NCI-H2171 (cell line): Measurements from ENCODE around the gene SCN8A.

ENCODE experiments used
- DNase-seq: peaks from one replicate; lab custom pipeline; 2025; lab: John Stamatoyannopoulos, UW

The SCN8A gene

DNA sequence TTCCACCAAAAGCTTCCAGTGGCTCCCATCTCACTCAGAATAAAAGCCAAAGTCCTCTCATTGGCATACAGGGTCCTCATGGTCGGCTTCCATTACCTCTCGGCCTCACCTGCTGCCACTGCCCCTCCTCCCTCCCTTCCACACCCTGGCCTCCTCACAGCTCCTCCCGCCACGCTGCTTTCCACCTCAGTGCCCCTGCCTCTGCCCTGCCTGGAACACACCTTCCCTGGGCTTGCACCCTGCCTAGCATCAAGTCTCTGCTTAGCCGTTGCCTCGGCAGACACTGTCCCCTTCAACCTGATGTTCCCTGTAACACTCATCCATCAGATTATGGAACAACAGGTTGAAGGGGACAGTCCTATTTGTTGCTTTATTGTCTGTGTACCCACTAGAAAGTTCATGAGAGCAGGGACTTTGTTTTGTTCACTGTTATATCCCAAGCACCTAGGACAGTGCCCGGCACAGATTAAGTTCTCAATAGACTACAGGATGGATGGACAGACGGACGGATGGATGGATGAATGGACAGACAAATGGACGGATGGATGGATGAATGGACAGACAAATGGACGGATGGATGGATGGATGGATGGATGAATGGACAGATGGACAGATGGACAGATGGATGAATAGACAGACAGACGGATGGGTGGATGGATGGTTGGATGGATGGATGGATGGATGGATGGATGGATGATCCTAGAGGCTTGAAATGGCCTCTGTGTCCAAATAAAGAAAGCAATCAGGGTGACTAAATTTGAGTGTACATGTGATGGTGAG is 242.6 kb downstream of the SCN8A start:
- no peak for DNase-seq

DNA sequence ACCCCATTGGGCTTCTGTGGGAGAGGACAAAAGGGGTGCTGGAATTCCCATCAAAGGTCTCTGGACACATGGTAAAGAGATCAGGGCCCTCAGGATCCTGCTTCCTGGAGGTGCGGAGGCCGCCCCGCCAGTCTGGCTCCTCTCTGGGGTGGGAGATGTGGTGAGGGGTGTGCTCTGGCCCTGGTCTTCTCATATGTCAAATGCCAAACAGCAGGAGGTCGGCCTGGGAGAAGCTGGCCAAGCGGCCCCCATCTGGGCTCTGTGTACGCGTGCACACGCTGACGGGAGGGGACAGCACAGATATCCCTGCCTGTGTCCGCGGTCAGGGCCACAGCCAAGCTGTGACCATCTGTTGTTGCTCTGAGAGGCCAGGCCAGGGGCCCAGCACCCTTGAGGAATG is 243.4 kb downstream of the SCN8A start:
- no peak for DNase-seq

GRCh38 chr12:51836041-51836826 is 245.2 kb downstream of the SCN8A start:
- DNase-seq = no peak

DNA sequence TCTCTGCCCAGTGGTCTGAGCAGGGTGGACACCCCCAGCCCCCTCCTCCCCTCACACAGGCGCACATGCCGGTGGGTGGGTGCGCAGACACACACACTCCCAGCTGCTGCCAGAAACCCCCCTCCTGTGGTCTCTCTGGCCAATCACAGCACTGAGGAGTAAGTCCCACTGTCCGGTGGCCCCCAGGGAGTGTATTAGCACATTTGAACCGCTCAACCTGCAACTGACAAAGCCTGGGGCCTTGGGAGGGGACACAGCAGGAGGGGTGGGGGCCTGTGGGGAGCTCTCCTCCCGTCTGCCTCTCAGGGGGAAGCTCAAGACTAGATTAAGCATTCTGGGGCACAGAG is 245.8 kb downstream of the SCN8A start:
- DNase-seq = no peak

DNA sequence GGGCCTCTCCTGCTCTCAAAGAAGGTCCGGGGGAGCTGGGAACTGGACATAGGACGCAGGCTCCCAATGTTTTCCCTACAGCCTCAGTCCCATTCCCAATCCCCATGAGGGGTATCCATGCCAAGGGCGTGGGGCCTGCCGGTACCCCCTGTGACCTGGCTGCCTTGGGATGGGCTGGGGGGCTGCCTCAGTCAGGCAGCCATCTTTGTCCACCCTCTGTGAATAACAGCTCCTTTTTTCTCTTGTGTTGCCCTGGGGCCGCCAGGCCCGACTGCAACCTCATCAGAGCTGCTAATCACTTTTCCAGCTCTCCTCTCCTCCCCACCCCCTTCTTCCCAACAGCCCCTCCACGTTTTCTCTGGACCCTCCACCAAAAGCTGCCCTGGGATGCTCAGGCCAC is 246.3 kb downstream of the SCN8A start:
- no peak for DNase-seq

DNA sequence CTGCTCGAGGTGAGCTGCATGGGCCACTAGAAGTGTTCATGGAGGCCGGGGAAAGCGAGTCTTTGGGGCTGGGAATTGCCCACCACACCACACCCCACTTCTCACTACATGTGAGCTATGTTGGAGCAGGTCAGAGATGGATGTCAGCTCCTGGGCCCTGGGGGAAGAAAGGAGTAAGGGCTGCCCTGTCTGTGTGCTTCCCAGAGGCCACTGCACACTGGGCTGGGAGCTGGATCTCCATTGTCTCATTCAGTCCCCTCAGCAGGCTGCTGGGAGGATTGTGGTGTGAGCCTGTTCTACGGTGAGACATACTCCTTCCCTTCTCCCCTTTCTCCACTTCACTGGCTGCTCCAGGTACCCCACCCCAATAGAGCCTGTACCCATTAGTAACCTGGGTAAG is 247.0 kb downstream of the SCN8A start:
- DNase-seq = no peak

- DNase-seq = no peak
Observed at GRCh38 chr12:51838762-51839161, 247.7 kb downstream of the SCN8A start.

DNA sequence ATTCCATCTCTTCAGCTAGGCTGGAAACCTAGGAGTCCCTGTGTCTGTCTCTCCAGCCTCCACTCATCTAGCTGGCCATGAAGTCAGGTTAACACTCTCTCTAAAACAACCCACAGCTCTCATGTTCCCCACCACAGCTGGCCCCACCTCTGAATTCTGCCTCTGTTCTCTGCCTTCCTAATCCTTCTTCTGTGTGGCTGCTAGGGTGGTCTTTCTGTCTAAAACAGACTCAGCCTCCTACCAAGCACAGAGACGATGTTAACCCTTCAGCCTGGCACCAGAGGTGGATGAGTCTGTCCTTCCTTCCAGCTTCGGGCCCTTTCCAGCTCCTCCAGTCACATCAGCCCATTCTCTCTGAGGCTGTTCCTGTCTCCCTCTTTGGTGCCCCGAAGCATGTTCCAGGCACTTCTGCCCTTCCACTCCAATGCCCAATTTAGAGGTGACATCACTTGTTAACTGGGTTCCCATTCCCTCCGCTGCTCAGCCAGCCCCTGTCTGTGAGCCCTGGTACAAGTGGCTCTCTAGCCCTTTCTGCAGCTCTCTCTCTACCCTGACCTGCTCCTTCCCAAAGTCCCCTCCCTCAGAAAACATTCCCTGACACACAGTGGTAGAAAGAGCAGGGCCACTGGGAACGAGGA is 248.4 kb downstream of the SCN8A start:
- no peak for DNase-seq

DNA sequence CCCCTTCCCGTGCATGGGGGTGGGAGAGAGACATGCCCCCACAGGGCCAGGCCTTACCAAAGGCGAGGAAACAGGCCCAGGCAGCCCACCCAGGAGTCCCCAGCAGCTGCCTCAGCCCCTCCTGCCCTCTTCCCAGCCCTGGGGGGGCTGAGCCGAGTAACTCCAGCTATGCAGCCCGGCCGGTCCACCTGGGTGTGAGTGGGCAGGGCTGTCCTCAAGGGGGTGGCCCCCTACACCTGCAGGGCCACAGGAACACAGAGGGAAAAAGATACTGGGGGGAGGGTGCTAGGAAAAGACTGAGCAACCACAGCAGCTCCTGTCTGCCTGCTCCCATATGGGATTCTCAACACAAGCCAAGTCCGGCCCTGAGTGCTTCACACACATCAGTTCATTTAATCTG is 249.9 kb downstream of the SCN8A start:
- DNase-seq = no peak

- DNase-seq = no peak
Observed at GRCh38 chr12:51841727-51842126, 250.7 kb downstream of the SCN8A start.

DNA sequence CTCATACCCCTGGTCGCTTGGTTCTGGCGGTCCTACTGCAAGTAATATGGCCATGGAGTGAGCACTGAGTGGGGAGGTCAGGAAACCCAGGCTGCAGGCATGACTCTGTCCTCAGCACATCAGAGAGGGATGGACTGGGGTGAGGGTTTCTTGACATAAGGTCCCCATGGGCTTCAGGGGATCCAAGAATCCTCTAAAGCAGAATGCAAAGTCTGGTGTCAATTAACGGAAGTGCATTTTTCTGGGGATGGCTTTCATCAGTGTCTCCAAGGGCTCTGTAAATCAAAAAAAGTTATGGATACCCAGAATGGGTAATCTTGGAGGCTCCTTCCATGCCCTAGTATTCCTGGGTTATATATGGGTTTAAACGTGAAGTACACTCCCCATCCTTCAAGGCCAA is 253.8 kb downstream of the SCN8A start:
- no peak for DNase-seq

GRCh38 chr12:51845482-51845881 is 254.4 kb downstream of the SCN8A start:
- no peak for DNase-seq

GRCh38 chr12:51846271-51846691 is 255.2 kb downstream of the SCN8A start:
- DNase-seq = no peak

GRCh38 chr12:51846911-51847642 is 256.0 kb downstream of the SCN8A start:
- no peak for DNase-seq

DNA sequence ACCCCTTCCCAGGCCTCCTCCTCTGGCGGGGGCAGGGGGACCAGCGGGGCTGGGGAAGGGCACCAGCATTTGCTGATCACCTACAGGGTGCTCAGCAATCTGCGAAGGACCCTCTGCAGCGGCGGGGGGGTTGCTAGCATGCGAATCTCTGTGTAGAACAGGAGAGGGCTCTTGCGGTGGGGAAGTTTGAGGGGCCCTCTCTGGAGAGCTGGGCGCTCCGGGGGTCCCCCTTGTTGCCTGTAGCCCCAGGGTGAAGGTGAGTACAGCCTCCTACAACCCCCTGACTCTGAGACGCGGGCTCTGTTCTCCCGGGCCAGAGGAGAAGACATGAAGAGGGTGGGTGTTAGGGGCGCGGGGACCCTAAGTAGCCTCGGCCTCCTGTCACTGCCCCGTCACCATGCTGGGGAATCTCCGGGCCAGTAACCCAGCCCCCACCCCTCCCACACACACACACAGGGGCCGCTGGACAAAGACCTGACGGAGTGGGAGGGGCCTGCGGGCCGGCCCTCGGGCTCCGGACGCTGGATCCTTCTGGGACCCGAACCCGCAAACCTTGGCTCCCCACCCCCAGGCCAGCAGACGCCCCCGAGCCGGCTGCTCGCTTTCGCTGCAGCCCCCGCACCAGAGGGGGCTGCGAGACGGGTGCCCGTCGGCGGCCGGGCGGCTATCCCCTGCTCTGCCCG is 256.8 kb downstream of the SCN8A start:
- no peak for DNase-seq

- no peak for DNase-seq
Observed at GRCh38 chr12:51848326-51848727, 257.3 kb downstream of the SCN8A start, which contains the start of gene FIGNL2. Gene FIGNL2 (minus strand): TSS chr12:51848718. CDS start chr12:51822413, 26,305 bp downstream.

DNA sequence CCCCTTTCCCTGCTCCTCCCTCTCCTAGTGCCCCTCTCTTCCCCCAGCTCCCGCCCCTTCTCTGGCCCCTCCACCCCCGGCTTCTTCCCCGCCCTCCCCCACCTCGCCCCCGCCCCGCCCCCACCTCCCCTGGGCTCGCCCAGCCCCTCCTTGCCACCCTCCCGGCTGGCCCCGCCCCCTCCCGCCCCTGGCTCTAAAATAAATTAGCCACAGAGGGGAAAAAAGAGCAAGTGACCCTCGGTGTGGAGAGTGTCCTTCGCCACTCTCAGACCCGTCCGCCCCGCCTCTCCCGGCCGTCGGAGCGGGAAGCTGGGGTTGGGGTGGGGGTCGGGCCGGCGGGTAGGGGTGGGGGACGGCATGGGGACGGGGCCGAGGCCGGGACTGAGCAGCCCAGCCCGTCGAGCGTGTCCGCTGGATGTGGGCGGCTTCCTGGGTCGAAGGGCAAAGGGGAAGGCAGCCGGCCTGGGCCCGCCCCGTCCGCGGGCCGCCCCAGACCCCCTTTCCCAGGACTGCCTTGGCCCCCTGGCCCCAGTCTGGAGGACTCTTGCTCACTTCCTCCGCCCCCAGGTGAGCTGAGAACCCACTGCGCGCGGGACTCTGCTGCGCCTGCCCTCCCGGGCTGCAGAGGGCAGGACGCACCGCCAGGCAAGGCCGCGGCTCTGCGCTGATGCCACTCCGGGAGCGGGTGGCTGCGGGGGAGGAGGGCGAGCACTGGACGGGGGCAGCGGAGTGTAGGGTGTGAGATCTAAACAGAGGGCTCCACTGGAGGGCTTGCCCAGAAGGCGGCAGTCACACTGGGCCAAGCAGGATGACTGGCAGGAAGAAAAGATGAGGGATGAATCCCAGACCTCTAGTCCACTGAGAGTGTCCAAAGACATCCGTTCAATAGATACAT is 258.1 kb downstream of the SCN8A start:
- DNase-seq = no peak

DNA sequence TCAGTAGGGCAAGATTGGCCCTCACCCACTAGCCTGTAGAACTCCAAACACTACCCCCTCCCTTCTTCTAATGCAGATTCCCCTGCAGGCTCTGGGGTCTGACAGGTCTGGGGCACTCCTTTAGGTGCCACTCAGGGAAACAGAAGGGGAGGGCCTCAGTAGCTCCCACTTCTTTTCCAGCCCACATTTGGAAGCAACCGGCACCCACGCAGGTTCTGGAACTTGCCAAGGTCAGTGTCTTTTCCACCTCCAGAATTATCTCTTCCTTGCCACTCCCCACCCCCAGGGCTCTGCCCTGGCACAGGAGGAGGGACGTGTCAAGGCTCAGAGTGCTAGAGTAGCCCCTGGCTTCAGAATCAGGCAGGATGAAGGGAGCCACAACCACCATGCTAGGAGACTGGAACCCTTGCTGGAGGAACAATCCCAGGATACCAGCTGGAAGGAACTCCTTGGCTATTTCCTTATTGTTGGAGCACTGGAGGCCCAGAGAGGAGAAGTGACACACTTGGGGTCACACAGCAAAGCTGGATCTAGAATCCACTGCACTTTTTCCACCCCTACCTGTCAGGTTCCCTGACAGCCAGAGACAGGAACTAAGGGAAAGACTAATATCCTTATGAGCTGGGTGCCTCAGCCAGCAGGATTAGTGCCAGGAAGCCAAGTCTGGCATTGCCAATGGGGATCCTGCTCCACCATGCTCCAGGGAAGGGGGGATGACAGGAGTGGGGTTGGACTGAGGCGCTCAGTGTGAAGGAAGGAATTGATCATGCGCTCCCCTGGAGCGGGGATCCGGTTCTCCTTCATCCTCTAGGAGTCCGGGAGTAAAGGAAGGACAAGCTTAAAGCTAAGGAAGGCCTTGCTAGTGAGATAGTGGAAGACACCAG is 259.3 kb downstream of the SCN8A start:
- no peak for DNase-seq

GRCh38 chr12:51850965-51851299 is 259.9 kb downstream of the SCN8A start:
- DNase-seq = no peak
